Panc1 (cell line): Measurements from ENCODE around the gene ZNF782. TPM values are rescaled to one million over a fixed set of nuclear protein-coding genes. Genes with fewer than 3 reads are reported as not detected.

ENCODE experiments used
- ATAC-seq: fragments of 200-7000 bp; cut with Tn5 transposase; 2 replicates; pipeline ENCODE4 v1.9.1; 2020; ENCODE audit warnings: mild to moderate bottlenecking, moderate library complexity
- BruUV-seq: library from RNA; stranded (reverse); fragments of 400-500 nt; replicated peaks from 2 replicates; lab custom pipeline; 2021; lab: Mats Ljungman, UMichigan
- CTCF ChIA-PET: fragments of 300-600 bp; sonication (Branson Sonifier 250); formaldehyde crosslinking; loops from one replicate; lab custom pipeline; 2022; ENCODE audit warnings: antibody characterized with exemption; lab: Charles Lee
- POLR2A ChIA-PET: fragments of 300-600 bp; sonication (Branson Sonifier 250); formaldehyde crosslinking; loops from one replicate; lab custom pipeline; 2022; ENCODE audit warnings: antibody characterized with exemption; lab: Charles Lee
- DNase-seq: peaks from one replicate; pipeline ENCODE4 v3.0.0-alpha.2; 2010; ENCODE audit warnings: low read depth, low spot score
- H3K27ac ChIP-seq: 2 replicates; pipeline ENCODE4 v1.5.1; 2011; ENCODE audit warnings: mild to moderate bottlenecking, low read length, inconsistent platforms
- H3K27me3 ChIP-seq: fragments of 200-500 bp; sonication (Bioruptor generic); 2 replicates; pipeline ENCODE4 v1.6.0; 2014; ENCODE audit warnings: low read length, inconsistent platforms; ENCODE audit not compliant: control insufficient read depth, insufficient read depth
- H3K36me3 ChIP-seq: fragments of 200-500 bp; sonication (Bioruptor generic); 2 replicates; pipeline ENCODE4 v1.5.1; 2014; ENCODE audit warnings: inconsistent platforms, mild to moderate bottlenecking, low read length, moderate library complexity; ENCODE audit not compliant: control insufficient read depth, insufficient read depth
- H3K4me1 ChIP-seq: 2 replicates; pipeline ENCODE4 v1.5.1; 2011; ENCODE audit warnings: inconsistent platforms, mild to moderate bottlenecking, low read length, moderate library complexity; ENCODE audit not compliant: control insufficient read depth, insufficient read depth
- H3K4me3 ChIP-seq, 2 experiments: 2 replicates each; pipeline ENCODE4 v1.5.1; 2011 to 2012; ENCODE audit warnings: low read depth in 2 of 2, low read length in 2 of 2, mild to moderate bottlenecking in 2 of 2, inconsistent platforms in 1 of 2, moderate library complexity in 1 of 2
- H3K9me3 ChIP-seq: fragments of 200-500 bp; sonication (Bioruptor generic); 2 replicates; pipeline ENCODE4 v1.5.1; 2014; ENCODE audit warnings: low read depth, mild to moderate bottlenecking, inconsistent platforms, low read length, moderate library complexity; ENCODE audit not compliant: control insufficient read depth, insufficient read depth
- CTCF ChIP-seq: fragments of 450-650 bp; IDR thresholded peaks from 2 replicates; pipeline ENCODE4 v1.5.1; 2017; ENCODE audit warnings: mild to moderate bottlenecking
- POLR2AphosphoS5 ChIP-seq: IDR thresholded peaks from 2 replicates; pipeline ENCODE4 v1.6.1; 2012; ENCODE audit warnings: mild to moderate bottlenecking, low read depth, low read length, moderate library complexity
- REST ChIP-seq, 2 experiments: IDR thresholded peaks; 2 replicates each; pipeline ENCODE4 v1.6.1; 2011 to 2012; ENCODE audit warnings: low read depth in 2 of 2, control low read depth in 1 of 2, low read length in 1 of 2, mild to moderate bottlenecking in 1 of 2, moderate library complexity in 1 of 2; ENCODE audit not compliant: insufficient read depth in 1 of 2
- SIN3A ChIP-seq: IDR thresholded peaks from 2 replicates; pipeline ENCODE4 v1.6.1; 2012; ENCODE audit warnings: low read depth, mild to moderate bottlenecking, low read length, moderate library complexity, borderline replicate concordance; ENCODE audit not compliant: insufficient read depth
- TCF7L2 ChIP-seq: IDR thresholded peaks from 2 replicates; pipeline ENCODE4 v1.6.1; 2011; ENCODE audit warnings: mild to moderate bottlenecking, low read depth, low read length, inconsistent platforms
- in situ Hi-C: cut with HindIII; loops from 2 replicates; pipeline ENCODE4 v1.10.0; 2016; ENCODE audit warnings: low sequenced_read_pairs, low pct_unique_long_range_greater_than_20kb
- intact Hi-C: fragments of 100-400 bp; cut with micrococcal nuclease; formaldehyde crosslinking; loops from one replicate; pipeline ENCODE4 v1.10.0; 2022; ENCODE audit not compliant: unreplicated experiment
- total RNA-seq: library from RNA; stranded (reverse); gene quantifications from one replicate; pipeline ENCODE4 v1.2.1, GENCODE V29; 2021; ENCODE audit not compliant: unreplicated experiment

The ZNF782 gene
- total RNA-seq, 1 experiment from 2014 or later, result 3.3 TPM

GRCh38 chr9:96782235-96782634, 72.1 kb downstream of the ZNF782 start:
- H3K36me3 ChIP-seq, result no peaks in the 10 kb centered on the region
- no peaks in the 10 kb centered on the region for H3K9me3 ChIP-seq
- POLR2A ChIA-PET, result no interaction called here
- H3K27me3 ChIP-seq, result no peaks in the 10 kb centered on the region
- H3K4me1 ChIP-seq, result no peaks in the 10 kb centered on the region; the same call in 1 of the 2 replicates
- no TSS peak for BruUV-seq
- no peak overlapping the region for H3K4me3 ChIP-seq
- TF ChIP-seq TCF7L2 (no peak), CTCF (no peak), POLR2AphosphoS5 (no peak), SIN3A (no peak), REST (IDR thresholded peaks at IDR 0.05; ENCODE audit: insufficient read depth in 1 of 2, low read depth in 2 of 2, low read length in 1 of 2) (no peak)
- DNase-seq (no peak), ATAC-seq (no peak)
- in situ Hi-C loops, result no loop called here
- no peak overlapping the region for H3K27ac ChIP-seq
- CTCF ChIA-PET, result no interaction called here
- intact Hi-C loops, result no loop called here

- H3K27ac ChIP-seq, result no peak overlapping the region
- no TSS peak for BruUV-seq
- CTCF ChIA-PET, result no interaction called here
Observed at GRCh38 chr9:96781552-96781951, 72.8 kb downstream of the ZNF782 start.

More at GRCh38 chr9:96781552-96781951, 72.8 kb downstream of the ZNF782 start:
- in situ Hi-C loops (no loop called here), intact Hi-C loops (no loop called here)
- POLR2A ChIA-PET, result no interaction called here
- Histone ChIP-seq H3K36me3 (no peaks in the 10 kb centered on the region), H3K9me3 (no peaks in the 10 kb centered on the region), H3K4me1 (no peaks in the 10 kb centered on the region; the same call in 1 of the 2 replicates), H3K4me3 (no peak overlapping the region), H3K27me3 (no peaks in the 10 kb centered on the region)
- ATAC-seq (no peak), DNase-seq (no peak)
- TF ChIP-seq TCF7L2 (no peak), CTCF (no peak), SIN3A (no peak), POLR2AphosphoS5 (no peak), REST (IDR thresholded peaks at IDR 0.05; ENCODE audit: insufficient read depth in 1 of 2, low read depth in 2 of 2, low read length in 1 of 2) (no peak)
